ENCODE measurements around the gene CELF2. TPM values are rescaled to one million over a fixed set of nuclear protein-coding genes. Genes with fewer than 3 reads are reported as not detected.

The CELF2 gene
- total and polyA plus RNA-seq, 2 of the 4 experiments (the other 2 are of a cell fraction) = 3.5 to 6.6 TPM

DNA sequence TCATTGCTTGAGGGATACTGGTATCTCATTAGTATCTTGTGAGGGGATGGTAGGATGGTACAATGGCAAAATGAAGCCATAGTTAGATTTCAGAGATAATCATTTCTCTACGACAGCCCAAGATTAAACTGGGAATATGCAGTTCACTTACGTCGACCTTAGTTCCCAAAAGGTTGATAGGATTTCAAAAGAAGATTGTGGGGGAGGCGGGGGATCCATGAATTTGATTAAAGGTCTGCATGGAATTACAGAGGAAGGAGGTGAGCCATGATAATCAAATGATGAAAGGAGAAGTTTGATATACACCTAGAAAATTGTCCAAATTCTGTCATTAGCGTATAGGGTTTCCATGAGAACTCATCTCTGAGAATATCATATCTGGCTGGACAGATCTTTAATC, 206.6 kb downstream of the CELF2 start:
- H3K4me3 ChIP-seq (ENCODE audit: insufficient read depth, low read depth, low read length) = no peak overlapping the region
- no peak overlapping the region for H2AK5ac ChIP-seq (ENCODE audit: low read depth, low read length)
- H3K23ac ChIP-seq (ENCODE audit: low read depth, low read length) = no peak overlapping the region
- H3K4me2 ChIP-seq (ENCODE audit: low read depth, low read length) = no peak overlapping the region
- no peak overlapping the region for H2BK120ac ChIP-seq (ENCODE audit: low read depth, low read length)
- ATAC-seq (ENCODE audit: low read depth) = no peak
- no peaks in the 10 kb centered on the region for H3K27me3 ChIP-seq (ENCODE audit: control insufficient read depth, insufficient read depth, low read length)
- H3K4me1 ChIP-seq (ENCODE audit: control insufficient read depth, insufficient read depth, low read length) = no peaks in the 10 kb centered on the region
- H3K9me1 ChIP-seq (ENCODE audit: insufficient read depth, low read length) = no peaks in the 10 kb centered on the region
- no peaks in the 10 kb centered on the region for H3K36me3 ChIP-seq (ENCODE audit: control insufficient read depth, insufficient read depth, low read length)
- H2BK20ac ChIP-seq (ENCODE audit: low read depth, low read length) = no peak overlapping the region
- no peak overlapping the region for H3K56ac ChIP-seq (ENCODE audit: extremely low read depth, insufficient read depth, low read length)
- no peak overlapping the region for H2BK5ac ChIP-seq (ENCODE audit: low read depth, low read length, poor library complexity, severe bottlenecking)
- ChIA-PET POLR2A (ENCODE audit: unreplicated experiment) (no interaction called here), CTCF (interaction anchor here (0.6 kb wide), 1 partner anchor 34 kb away, joined by 8 read pairs; no protein-coding TSS in a partner anchor)
- no peak overlapping the region for H4K91ac ChIP-seq (ENCODE audit: insufficient read depth, low read depth, low read length)
- no peak overlapping the region for H2AFZ ChIP-seq (replicated peaks; ENCODE audit: low read length, poor library complexity)
- in situ Hi-C loops (cut with MboI; ENCODE audit: low sequenced_read_pairs) = no loop called here
- H3K4ac ChIP-seq (ENCODE audit: low read depth, low read length) = no peak overlapping the region
- no peak overlapping the region for H4K8ac ChIP-seq (ENCODE audit: low read depth in 2 of 2, low read length in 2 of 2)
- H3K18ac ChIP-seq (ENCODE audit: low read depth, low read length) = no peak overlapping the region
- H3K9ac ChIP-seq (ENCODE audit: low read depth, low read length) = no peak overlapping the region
- no peak overlapping the region for H2BK15ac ChIP-seq (ENCODE audit: low read depth, low read length)
- intact Hi-C loops (cut with micrococcal nuclease) = no loop called here
- no TSS peak for BruUV-seq (replicated peaks)
- H4K5ac ChIP-seq (ENCODE audit: low read depth, low read length) = no peak overlapping the region
- no peak for TF ChIP-seq NFE2L2 (IDR thresholded peaks at IDR 0.05; ENCODE audit: low read depth, low read length)
- TF ChIP-seq BHLHE40 (IDR thresholded peaks at IDR 0.05; ENCODE audit: low read depth, low read length) = no peak
- TF ChIP-seq RAD21 (IDR thresholded peaks at IDR 0.05; ENCODE audit: low read length) = no peak
- TF ChIP-seq FOS (IDR thresholded peaks at IDR 0.05; ENCODE audit: low read depth, low read length) = no peak
- 85% methylated on average over 3 of the region's 5 CpGs; no CpG with 5 or more reads in 1 of the 2 experiments for WGBS, 2 experiments (ENCODE audit: extremely low coverage in 2 of 2, insufficient read length in 1 of 2)
- H3K14ac ChIP-seq (replicated peaks; ENCODE audit: low read depth, low read length) = no peak overlapping the region
- H4K20me1 ChIP-seq (ENCODE audit: insufficient read depth, low read length) = no peaks in the 10 kb centered on the region
- dilution Hi-C loops (cut with HindIII; ENCODE audit: low sequenced_read_pairs, unreplicated experiment) = no loop called here
- H2AK9ac ChIP-seq (replicated peaks; ENCODE audit: low read depth, low read length, poor library complexity) = no peak overlapping the region
- no peaks in the 10 kb centered on the region; the same call in none of the 2 replicates for H3K9me3 ChIP-seq (ENCODE audit: control insufficient read depth, insufficient read depth, low read length)
- DNase-seq = no peak
- no peaks in the 10 kb centered on the region for H3K79me1 ChIP-seq (ENCODE audit: low read depth in 1 of 2, low read length in 2 of 2)
- H3K27ac ChIP-seq (ENCODE audit: insufficient read depth, low read length) = no peak overlapping the region
